BLaER1 (cell line): Measurements from ENCODE around the gene NAALADL2.

Source experiments
- H3K27ac ChIP-seq: shearing (Covaris generic); formaldehyde crosslinking; 2 replicates; pipeline ENCODE4 v1.8.1; 2022
- H3K27me3 ChIP-seq: shearing (Covaris generic); formaldehyde crosslinking; 2 replicates; pipeline ENCODE4 v1.8.1; 2022
- H3K36me3 ChIP-seq: shearing (Covaris generic); formaldehyde crosslinking; 2 replicates; pipeline ENCODE4 v1.8.1; 2022
- H3K4me1 ChIP-seq: shearing (Covaris generic); formaldehyde crosslinking; 2 replicates; pipeline ENCODE4 v1.8.1; 2022
- H3K4me2 ChIP-seq: shearing (Covaris generic); formaldehyde crosslinking; 2 replicates; pipeline ENCODE4 v1.8.1; 2022
- H3K4me3 ChIP-seq: shearing (Covaris generic); formaldehyde crosslinking; 2 replicates; pipeline ENCODE4 v1.8.1; 2022
- H3K9ac ChIP-seq: shearing (Covaris generic); formaldehyde crosslinking; 2 replicates; pipeline ENCODE4 v1.8.1; 2022
- H3K9me3 ChIP-seq: shearing (Covaris generic); formaldehyde crosslinking; 2 replicates; pipeline ENCODE4 v1.8.1; 2022
- H4K20me1 ChIP-seq: shearing (Covaris generic); formaldehyde crosslinking; 2 replicates; pipeline ENCODE4 v1.8.1; 2022
- Cebpa-rat ChIP-seq: shearing (Covaris generic); IDR thresholded peaks from 2 replicates; pipeline ENCODE4 v1.8.1; 2022

The NAALADL2 gene

DNA sequence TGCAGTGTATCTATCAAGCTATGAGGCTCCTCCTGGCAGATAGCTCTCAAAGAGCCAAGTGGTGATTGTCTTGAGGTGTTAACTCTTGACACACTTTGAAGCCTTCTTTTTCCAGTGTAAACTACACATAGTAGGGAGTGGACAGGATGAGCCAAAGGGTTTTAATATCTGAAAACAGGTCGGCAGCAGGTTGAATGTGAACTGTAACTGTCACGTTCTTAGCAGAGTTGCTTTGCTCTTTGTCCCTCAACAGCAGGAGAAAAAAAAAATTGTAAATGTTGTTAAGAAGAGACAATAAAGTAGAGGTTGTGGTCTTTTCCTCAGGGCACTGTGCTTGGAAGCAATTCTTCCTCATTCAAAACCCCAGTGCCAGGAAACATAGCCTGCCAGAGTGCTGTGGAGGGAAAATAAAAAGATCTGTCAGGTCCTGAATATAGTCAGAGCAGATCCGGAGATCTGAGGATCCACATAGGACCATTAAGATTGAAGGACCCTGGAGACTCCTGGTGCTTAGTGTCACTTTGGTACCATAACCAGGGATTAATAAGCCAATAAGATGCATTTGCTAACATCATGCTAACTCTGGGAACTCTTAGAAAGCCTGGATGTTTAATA is 229.7 kb downstream of the NAALADL2 start:
- no peak overlapping the region for H3K27ac ChIP-seq
- no peak overlapping the region for H3K9ac ChIP-seq
- H3K4me3 ChIP-seq = no peak overlapping the region
- no peaks in the 10 kb centered on the region for H4K20me1 ChIP-seq
- no peak for TF ChIP-seq Cebpa-rat
- H3K36me3 ChIP-seq = no peaks in the 10 kb centered on the region
- H3K9me3 ChIP-seq = peaks cover 7% of the 10 kb centered on the region
- H3K27me3 ChIP-seq = no peaks in the 10 kb centered on the region
- no peak overlapping the region for H3K4me2 ChIP-seq
- H3K4me1 ChIP-seq = no peaks in the 10 kb centered on the region

DNA sequence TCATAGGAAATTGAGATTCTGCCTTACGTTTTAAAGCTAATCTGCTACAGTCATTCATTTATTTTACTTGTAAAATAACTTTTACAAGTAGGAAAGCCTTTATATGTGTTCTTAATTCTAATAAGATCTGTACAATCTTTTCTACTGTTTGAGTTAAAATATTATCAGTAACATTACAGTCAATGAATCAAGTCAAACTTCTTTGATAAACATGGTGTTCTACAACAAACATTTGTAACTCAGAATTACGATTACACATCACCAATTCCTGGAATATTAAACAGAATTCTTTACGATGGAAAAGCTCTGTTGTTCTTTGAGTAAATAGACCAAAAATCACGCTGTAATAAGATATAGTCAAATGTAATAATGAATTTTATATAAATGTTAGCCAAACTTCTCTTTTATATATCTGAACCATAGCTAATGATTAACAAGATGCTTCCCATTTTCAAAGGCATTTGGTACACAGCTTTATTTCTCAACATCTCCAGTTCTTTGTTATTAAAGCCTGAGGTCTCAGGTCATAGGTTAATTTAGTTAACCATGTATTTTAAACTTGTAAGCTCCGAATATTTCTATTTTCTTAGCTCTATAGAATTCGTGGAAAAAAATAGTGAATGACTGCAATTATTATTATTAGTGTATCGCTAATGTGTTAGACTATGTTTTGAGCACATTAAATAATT is 232.4 kb downstream of the NAALADL2 start:
- no peak overlapping the region for H3K4me3 ChIP-seq
- H4K20me1 ChIP-seq = no peaks in the 10 kb centered on the region
- no peak overlapping the region for H3K4me2 ChIP-seq
- H3K9me3 ChIP-seq = peaks cover 3% of the 10 kb centered on the region; the same call in 1 of the 2 replicates
- no peaks in the 10 kb centered on the region for H3K36me3 ChIP-seq
- no peak for TF ChIP-seq Cebpa-rat
- no peaks in the 10 kb centered on the region for H3K4me1 ChIP-seq
- H3K27me3 ChIP-seq = no peaks in the 10 kb centered on the region
- H3K9ac ChIP-seq = no peak overlapping the region
- no peak overlapping the region for H3K27ac ChIP-seq

DNA sequence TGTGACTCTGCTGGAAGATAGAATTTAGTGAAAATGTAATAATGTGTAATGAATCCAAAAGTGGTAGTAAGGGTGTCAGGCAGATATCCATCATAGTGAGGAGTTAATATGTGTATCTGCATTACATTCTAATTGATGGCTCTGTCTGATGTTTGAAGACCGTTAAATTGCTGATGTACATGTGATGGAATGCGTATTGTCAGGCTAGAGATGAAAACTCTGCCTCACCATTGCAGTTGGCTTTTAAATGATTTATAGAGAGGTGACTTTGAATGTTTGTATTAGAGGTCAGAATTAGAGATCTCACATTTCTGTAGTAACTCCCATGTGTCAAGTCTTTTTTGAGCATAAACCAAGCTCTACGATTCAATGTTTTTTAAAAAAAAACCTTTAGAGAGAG is 234.6 kb downstream of the NAALADL2 start:
- Histone ChIP-seq H4K20me1 (no peaks in the 10 kb centered on the region), H3K9me3 (no peaks in the 10 kb centered on the region), H3K4me1 (no peaks in the 10 kb centered on the region), H3K4me3 (no peak overlapping the region), H3K27ac (no peak overlapping the region), H3K27me3 (no peaks in the 10 kb centered on the region), H3K4me2 (no peak overlapping the region), H3K36me3 (no peaks in the 10 kb centered on the region), H3K9ac (no peak overlapping the region)
- no peak for TF ChIP-seq Cebpa-rat

DNA sequence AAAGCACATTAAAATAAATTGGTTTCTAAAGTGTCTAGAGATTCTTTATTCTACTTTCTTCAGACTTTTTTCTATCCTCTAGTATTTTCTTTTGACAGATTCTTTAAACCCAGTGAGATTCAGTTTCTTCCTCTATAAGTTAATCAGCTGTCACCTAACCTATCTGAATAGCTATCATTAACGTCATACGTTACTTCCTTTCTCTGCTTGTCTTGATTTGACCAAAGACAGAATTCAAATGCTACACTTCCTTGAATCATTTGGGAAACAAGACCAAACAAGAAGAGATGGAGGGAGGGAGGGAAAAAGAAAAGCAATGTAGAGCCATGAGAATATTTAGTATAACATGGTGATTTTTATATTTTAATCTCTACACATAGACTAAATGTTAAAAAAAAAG is 235.2 kb downstream of the NAALADL2 start:
- Histone ChIP-seq H3K36me3 (no peaks in the 10 kb centered on the region), H3K4me2 (no peak overlapping the region), H3K9ac (no peak overlapping the region), H3K27me3 (no peaks in the 10 kb centered on the region), H3K27ac (no peak overlapping the region), H3K4me3 (no peak overlapping the region), H4K20me1 (no peaks in the 10 kb centered on the region), H3K9me3 (no peaks in the 10 kb centered on the region), H3K4me1 (no peaks in the 10 kb centered on the region)
- no peak for TF ChIP-seq Cebpa-rat

DNA sequence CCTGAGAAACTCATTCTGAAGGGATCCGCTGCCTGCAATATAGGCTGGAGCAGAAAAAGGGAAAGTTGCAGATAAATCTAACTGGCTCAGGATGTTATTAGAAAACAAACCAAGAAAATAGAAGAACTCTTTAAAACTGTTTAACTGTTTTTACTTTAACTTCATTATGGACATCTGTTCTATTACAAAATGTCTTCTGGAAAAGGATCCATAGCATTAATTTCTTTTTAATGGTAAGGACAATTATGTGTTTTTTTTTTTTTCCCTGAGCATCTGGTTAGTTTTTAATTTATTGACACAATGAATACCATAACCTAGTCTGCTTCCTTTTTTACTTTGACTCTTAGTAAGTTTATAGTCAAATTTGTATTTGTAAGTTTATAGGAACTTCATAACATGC is 239.5 kb downstream of the NAALADL2 start:
- TF ChIP-seq Cebpa-rat = no peak
- no peaks in the 10 kb centered on the region for H4K20me1 ChIP-seq
- H3K27ac ChIP-seq = no peak overlapping the region

DNA sequence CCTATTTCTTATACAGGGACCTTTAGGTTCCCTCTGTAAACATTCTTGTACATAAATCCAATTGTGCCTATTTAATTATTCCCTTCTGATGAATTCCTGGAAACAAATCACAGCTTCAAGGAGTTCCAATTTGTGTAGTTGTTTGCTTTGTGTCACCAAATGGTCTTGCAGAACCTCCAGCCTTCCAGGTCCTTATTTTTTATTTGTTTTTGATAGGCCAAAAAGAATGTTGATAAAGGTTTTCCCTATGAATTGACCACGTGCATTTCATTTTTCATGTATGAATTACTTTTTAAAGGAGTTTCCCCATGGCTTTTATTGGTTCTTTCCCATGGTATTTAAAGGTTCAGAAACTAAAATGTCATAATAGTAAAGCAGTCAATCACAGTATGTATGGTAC is 243.0 kb downstream of the NAALADL2 start:
- H3K4me3 ChIP-seq = no peak overlapping the region
- H4K20me1 ChIP-seq = no peaks in the 10 kb centered on the region
- TF ChIP-seq Cebpa-rat = no peak
- H3K9me3 ChIP-seq = no peaks in the 10 kb centered on the region
- no peak overlapping the region for H3K4me2 ChIP-seq
- H3K9ac ChIP-seq = no peak overlapping the region
- H3K4me1 ChIP-seq = no peaks in the 10 kb centered on the region
- no peaks in the 10 kb centered on the region for H3K36me3 ChIP-seq
- no peaks in the 10 kb centered on the region for H3K27me3 ChIP-seq
- H3K27ac ChIP-seq = no peak overlapping the region

More for the DNA sequence above, 239.5 kb downstream of the NAALADL2 start:
- no peaks in the 10 kb centered on the region for H3K9me3 ChIP-seq
- H3K4me2 ChIP-seq = no peak overlapping the region
- H3K9ac ChIP-seq = no peak overlapping the region
- H3K36me3 ChIP-seq = no peaks in the 10 kb centered on the region
- no peak overlapping the region for H3K4me3 ChIP-seq
- H3K4me1 ChIP-seq = no peaks in the 10 kb centered on the region
- no peaks in the 10 kb centered on the region for H3K27me3 ChIP-seq

DNA sequence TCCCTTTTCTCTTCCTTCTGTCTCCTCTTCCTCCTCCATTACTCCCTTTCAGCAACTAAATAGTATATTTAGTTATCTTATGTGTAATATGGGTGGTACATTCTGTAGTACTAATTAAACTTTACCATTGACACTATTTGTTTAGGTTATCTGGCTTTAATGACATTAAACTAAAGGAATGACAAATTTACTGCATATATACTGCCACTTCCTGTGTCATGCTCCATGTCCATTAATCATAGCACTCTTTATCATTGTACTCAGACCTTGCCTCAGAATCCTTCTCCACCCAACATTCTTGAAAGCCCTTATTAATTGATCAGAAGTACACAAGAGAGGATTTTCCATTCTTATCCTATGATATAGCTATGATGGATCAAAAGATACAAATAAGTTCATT is 244.2 kb downstream of the NAALADL2 start:
- no peaks in the 10 kb centered on the region for H4K20me1 ChIP-seq
- H3K4me1 ChIP-seq = peaks cover 3% of the 10 kb centered on the region; the same call in 1 of the 2 replicates
- no peak overlapping the region for H3K4me2 ChIP-seq
- H3K27me3 ChIP-seq = no peaks in the 10 kb centered on the region
- H3K4me3 ChIP-seq = no peak overlapping the region
- no peaks in the 10 kb centered on the region for H3K9me3 ChIP-seq
- H3K27ac ChIP-seq = no peak overlapping the region
- no peak overlapping the region for H3K9ac ChIP-seq
- no peaks in the 10 kb centered on the region for H3K36me3 ChIP-seq
- no peak for TF ChIP-seq Cebpa-rat

DNA sequence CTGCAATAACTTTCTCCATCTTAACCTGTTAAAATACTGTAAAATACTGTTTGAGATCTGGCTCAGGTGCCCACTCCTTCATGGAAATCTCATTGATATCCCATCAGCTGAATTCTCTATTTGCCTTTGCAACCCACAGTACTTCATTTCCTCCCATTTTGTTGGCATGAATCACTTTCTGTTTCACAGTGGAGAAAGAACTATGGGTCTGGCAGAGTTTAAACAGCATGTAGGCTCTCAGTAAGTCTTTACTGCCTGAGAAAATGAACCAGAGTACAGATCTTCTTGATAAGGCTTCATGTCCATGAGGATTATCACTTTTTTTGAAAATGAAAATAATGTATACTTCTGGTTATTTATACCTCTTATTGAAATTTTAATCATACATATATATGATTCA is 245.9 kb downstream of the NAALADL2 start:
- no peaks in the 10 kb centered on the region for H4K20me1 ChIP-seq
- H3K36me3 ChIP-seq = no peaks in the 10 kb centered on the region
- H3K9me3 ChIP-seq = no peaks in the 10 kb centered on the region
- no peak overlapping the region for H3K4me2 ChIP-seq
- H3K4me1 ChIP-seq = peaks cover 17% of the 10 kb centered on the region
- no peak overlapping the region for H3K4me3 ChIP-seq
- no peak for TF ChIP-seq Cebpa-rat
- no peak overlapping the region for H3K9ac ChIP-seq
- H3K27me3 ChIP-seq = no peaks in the 10 kb centered on the region
- H3K27ac ChIP-seq = no peak overlapping the region

DNA sequence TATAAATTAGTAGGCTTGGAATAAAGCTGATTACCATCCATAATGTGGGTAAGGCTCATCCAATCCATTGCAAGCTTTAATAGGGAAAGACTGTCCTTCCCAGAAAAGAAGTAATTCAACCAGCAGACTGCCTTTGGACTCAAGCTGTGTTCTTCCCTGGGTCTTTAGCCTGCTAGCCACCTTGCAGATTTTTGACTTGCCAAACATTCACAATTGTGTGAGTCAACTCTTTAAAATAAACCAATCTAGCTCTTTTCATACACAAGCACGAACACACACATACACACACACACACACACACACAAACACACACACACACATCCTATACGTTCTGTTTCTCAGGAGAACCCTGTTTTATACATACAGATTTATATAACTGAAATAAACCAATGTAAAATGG is 248.1 kb downstream of the NAALADL2 start:
- no peaks in the 10 kb centered on the region for H3K9me3 ChIP-seq
- no peak for TF ChIP-seq Cebpa-rat
- H3K4me3 ChIP-seq = no peak overlapping the region
- peaks cover 17% of the 10 kb centered on the region for H3K4me1 ChIP-seq
- no peaks in the 10 kb centered on the region for H4K20me1 ChIP-seq
- no peaks in the 10 kb centered on the region for H3K27me3 ChIP-seq
- no peak overlapping the region for H3K9ac ChIP-seq
- no peak overlapping the region for H3K4me2 ChIP-seq
- no peak overlapping the region for H3K27ac ChIP-seq
- no peaks in the 10 kb centered on the region for H3K36me3 ChIP-seq

DNA sequence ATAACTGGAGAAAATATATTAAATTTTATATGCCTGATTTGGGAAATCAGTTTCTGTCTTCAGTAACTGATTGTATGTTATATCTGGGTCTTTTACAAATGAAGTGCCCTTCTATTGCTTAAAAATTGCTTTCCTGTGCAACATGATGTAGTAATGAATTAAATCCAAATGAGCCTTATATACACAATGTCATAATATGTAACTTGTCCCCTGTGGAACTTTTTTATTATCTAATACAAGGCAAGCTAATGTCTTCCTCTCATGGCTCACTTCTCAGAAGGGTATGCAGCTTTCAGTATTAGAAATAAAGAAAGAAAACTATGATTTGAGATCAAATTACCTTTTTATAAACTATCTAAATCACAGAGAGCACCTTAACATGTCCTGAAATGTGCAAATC is 248.9 kb downstream of the NAALADL2 start:
- Histone ChIP-seq H3K27me3 (no peaks in the 10 kb centered on the region), H3K9ac (no peak overlapping the region), H4K20me1 (no peaks in the 10 kb centered on the region), H3K9me3 (no peaks in the 10 kb centered on the region), H3K36me3 (no peaks in the 10 kb centered on the region), H3K4me3 (no peak overlapping the region), H3K4me2 (peak overlapping the region; percentile 43; the same call in 1 of the 2 replicates), H3K4me1 (peaks cover 17% of the 10 kb centered on the region), H3K27ac (no peak overlapping the region)
- TF ChIP-seq Cebpa-rat = no peak
